ENCODE results near the gene CPEB3.

The CPEB3 gene

DNA sequence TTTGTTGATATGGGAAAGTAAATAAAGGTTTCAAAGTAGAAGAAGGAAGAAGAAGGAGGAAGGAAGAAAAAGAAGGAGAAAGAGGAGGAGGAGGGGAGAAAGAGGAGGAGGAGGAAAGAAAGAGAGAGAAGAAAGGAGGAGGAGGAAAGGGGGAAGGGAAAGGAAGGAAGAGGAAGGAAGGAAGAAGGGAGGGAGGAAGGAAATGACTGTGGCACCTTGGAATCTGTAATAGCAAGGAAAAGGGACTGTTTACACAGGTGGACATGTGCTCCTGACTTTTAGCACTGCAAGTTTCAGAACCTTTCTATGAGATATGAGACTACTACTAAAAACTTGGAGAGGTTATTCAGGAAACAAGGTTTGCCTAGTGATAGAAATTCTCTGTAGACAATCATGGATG is 214.2 kb downstream of the CPEB3 start:
- DNase-seq (ENCODE audit: low read depth), result no peak
- TF ChIP-seq, protein P1, sequence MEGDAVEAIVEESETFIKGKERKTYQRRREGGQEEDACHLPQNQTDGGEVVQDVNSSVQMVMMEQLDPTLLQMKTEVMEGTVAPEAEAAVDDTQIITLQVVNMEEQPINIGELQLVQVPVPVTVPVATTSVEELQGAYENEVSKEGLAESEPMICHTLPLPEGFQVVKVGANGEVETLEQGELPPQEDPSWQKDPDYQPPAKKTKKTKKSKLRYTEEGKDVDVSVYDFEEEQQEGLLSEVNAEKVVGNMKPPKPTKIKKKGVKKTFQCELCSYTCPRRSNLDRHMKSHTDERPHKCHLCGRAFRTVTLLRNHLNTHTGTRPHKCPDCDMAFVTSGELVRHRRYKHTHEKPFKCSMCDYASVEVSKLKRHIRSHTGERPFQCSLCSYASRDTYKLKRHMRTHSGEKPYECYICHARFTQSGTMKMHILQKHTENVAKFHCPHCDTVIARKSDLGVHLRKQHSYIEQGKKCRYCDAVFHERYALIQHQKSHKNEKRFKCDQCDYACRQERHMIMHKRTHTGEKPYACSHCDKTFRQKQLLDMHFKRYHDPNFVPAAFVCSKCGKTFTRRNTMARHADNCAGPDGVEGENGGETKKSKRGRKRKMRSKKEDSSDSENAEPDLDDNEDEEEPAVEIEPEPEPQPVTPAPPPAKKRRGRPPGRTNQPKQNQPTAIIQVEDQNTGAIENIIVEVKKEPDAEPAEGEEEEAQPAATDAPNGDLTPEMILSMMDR (IDR thresholded peaks at IDR 0.05; ENCODE audit: insufficient read depth, low read depth, low read length, missing control alignments), result no peak

DNA sequence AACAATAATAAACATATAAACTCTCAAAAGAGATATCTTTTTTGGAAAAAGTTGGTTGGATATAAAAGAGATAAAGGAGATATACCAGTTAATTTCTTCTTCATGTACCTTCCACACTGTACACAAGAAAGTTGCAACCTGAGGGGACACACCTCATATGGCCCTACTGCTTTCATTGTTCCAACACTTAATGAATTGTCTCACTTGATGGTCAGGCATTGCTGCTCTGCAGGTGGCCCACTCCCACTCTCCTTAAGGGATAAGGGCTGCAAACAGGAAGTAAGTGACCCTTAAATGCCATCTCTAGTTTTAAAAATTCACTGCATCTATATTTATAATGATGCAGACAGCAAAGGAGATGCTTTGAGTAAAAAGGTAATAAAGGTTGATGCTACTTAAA is 215.0 kb downstream of the CPEB3 start:
- TF ChIP-seq, protein P1 (IDR thresholded peaks at IDR 0.05; ENCODE audit: insufficient read depth, low read depth, low read length, missing control alignments), result no peak
- H3K4me3 ChIP-seq (ENCODE audit: low read length), result no peak overlapping the region
- DNase-seq (ENCODE audit: low read depth), result no peak

More for the DNA sequence above, 214.2 kb downstream of the CPEB3 start:
- no peak overlapping the region for H3K4me3 ChIP-seq (ENCODE audit: low read length)

DNA sequence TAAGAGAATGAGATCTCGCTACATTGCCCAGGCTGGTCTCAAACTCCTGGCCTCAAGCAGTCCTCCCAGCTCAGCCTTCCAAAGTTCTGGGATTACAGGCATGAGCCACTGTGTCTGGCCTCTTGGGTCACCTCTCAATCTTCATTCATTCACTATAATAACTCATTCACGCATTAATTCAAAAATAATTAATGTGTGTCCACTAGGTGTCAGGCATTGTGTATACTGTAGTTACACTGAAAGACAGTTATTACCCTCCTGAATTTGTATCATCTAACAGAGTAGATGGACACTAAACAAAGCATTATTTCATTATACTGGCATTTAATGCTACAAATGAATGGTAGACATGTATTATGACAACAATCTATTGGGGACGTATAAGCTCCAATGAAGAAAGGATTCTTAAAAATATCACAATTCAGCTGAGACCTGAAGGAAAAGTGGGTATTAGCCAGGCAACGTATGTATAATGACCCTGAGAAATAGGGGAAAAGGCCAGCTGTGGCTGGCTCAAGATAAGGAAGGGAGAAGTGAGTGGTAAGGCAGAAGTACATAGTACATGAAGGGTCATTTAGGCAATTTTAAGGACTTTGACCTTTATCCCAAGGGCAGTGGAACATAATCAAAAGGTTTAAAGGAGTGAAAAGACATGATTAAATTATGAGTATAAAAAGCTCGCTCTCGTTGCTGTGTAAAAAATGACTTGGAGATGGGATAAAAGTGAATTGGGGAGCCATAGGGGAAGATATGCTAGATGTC is 216.6 kb downstream of the CPEB3 start:
- TF ChIP-seq, protein P1 (IDR thresholded peaks at IDR 0.05; ENCODE audit: insufficient read depth, low read depth, low read length, missing control alignments), result peak; percentile 14
- peak; percentile 28 for DNase-seq (ENCODE audit: low read depth)
- no peak overlapping the region for H3K4me3 ChIP-seq (ENCODE audit: low read length)

DNA sequence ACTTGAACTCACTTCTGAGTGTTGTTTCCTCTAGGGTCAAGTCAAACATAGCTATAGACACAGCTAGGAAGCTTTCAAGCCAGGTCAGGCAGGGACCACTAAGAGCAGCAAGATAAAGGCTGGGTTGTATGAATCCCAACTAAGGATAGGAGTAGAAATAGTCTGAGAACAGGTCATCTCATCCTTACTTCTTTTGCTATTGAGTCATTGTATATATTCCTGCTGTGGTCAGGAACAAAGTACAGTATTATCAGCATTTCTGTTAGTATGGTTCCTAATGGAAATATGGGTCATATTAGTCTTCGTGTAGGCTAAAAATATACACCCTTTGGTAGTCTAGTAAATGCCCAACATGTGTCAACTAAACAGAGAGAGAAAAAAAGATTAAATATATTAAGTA is 222.0 kb downstream of the CPEB3 start:
- H3K4me3 ChIP-seq (ENCODE audit: low read length), result no peak overlapping the region
- TF ChIP-seq, protein P1 (IDR thresholded peaks at IDR 0.05; ENCODE audit: insufficient read depth, low read depth, low read length, missing control alignments), result no peak
- no peak for DNase-seq (ENCODE audit: low read depth)

DNA sequence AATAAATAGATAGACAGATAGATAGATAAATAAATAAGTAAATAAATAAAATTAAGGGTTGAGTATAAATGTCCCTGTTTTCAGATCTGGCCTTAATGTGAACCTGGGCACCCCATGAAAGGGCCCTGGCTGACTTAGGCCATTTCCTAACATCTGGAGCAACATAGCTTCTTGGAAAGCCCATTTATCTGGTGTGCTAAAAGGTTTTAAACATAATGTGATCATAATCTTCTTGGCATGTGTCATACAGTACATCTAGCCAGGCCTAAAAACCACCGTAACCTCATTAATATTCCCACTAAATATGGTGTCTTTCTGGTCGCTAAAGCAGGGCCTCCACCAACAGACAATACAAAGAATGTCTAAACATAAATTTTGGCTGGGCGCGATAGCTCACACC is 224.5 kb downstream of the CPEB3 start:
- TF ChIP-seq, protein P1 (IDR thresholded peaks at IDR 0.05; ENCODE audit: insufficient read depth, low read depth, low read length, missing control alignments), result no peak
- no peak for DNase-seq (ENCODE audit: low read depth)
- no peak overlapping the region for H3K4me3 ChIP-seq (ENCODE audit: low read length)

DNA sequence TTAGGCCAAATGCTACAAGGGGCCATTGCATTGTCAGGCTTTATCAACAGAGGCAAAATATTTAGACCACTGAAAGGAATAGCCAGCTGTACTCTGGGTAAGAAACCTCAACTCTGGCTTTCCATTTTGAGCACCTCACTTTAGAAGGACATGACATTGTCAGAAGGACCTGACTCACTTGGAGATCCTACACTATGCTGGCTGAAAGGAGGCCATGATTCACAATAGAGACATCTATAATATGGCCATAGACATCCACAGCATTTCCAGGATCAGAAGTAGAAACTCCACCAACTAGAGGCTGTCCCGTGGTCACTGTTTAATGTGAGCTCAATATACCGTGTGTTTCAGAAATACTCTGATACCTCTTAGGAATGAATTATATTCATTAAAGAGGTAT is 226.4 kb downstream of the CPEB3 start:
- H3K4me3 ChIP-seq (ENCODE audit: low read length), result no peak overlapping the region
- no peak for DNase-seq (ENCODE audit: low read depth)
- TF ChIP-seq, protein P1 (IDR thresholded peaks at IDR 0.05; ENCODE audit: insufficient read depth, low read depth, low read length, missing control alignments), result no peak

DNA sequence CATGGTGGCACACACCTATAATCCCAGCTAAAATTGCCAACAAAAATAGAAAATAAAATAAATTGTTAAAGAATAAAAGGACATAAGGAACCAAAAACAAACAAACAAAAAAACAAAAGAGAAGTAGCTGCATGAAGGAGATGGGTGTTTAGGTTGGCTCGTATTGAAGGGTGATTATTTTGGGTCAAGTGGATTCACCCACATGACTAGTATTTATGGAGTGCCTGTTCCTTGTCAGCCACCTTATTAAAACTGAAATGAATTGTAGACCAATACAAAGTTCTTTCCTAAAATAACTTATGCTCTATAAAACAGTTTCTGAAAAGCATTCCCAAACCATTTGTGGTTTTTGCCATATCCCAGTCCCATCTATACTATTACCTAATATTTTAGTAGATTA is 228.6 kb downstream of the CPEB3 start:
- no peak overlapping the region for H3K4me3 ChIP-seq (ENCODE audit: low read length)
- no peak for DNase-seq (ENCODE audit: low read depth)
- TF ChIP-seq, protein P1 (IDR thresholded peaks at IDR 0.05; ENCODE audit: insufficient read depth, low read depth, low read length, missing control alignments), result no peak
